Neural progenitor cell (in vitro differentiated cells): ENCODE data around the gene TAF11L12.

Experiments used
- EZH2 ChIP-seq: fragments of 200-600 bp; sonication (generic); IDR thresholded peaks from 2 replicates; pipeline ENCODE4 v1.6.1; 2017; ENCODE audit warnings: antibody characterized with exemption, mild to moderate bottlenecking, moderate library complexity
- TF ChIP-seq, protein P1 (sequence below): fragments of 200-600 bp; sonication (generic); IDR thresholded peaks from 2 replicates; pipeline ENCODE4 v1.5.1; 2017; ENCODE audit warnings: antibody characterized with exemption, mild to moderate bottlenecking

DNA sequence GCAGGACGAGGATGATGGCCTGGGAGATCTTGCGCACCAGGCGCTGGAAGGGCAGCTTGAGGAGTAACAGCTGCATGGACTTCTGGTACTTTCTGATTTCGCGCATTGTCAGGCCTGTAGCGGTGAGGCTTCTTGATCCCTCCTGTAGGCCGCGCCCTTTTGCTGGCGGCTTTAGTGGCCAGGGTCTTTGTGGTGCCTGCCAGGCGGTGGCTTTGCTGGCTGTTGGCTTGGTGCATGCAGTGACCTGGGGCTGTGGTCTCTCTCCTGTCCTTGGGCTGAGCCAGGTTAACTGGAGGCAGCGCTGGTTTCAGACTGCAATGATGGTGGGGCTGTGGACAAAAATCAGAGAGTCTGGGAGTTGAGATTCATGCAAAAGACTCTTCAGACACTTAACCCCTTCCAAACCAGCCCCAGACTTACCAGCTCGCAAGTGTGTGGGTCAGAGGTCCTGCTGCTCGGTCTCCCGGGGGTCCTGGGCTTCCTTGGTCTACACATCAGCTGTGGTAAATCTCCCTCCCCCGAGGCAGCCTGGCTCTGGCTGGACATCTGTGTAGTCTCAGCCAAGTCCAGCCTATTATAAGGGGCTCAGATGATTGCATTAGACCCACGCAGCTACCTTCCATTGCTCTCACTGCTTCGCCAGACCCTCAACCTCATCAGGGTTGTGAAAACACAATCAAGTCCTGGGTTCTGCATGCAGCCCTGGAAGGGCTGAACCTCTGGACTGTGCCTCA is 4.8 kb downstream of the TAF11L12 start:
- TF ChIP-seq, protein P1, sequence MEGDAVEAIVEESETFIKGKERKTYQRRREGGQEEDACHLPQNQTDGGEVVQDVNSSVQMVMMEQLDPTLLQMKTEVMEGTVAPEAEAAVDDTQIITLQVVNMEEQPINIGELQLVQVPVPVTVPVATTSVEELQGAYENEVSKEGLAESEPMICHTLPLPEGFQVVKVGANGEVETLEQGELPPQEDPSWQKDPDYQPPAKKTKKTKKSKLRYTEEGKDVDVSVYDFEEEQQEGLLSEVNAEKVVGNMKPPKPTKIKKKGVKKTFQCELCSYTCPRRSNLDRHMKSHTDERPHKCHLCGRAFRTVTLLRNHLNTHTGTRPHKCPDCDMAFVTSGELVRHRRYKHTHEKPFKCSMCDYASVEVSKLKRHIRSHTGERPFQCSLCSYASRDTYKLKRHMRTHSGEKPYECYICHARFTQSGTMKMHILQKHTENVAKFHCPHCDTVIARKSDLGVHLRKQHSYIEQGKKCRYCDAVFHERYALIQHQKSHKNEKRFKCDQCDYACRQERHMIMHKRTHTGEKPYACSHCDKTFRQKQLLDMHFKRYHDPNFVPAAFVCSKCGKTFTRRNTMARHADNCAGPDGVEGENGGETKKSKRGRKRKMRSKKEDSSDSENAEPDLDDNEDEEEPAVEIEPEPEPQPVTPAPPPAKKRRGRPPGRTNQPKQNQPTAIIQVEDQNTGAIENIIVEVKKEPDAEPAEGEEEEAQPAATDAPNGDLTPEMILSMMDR: no peak
- no peak for TF ChIP-seq EZH2
